Measurements from ENCODE around the gene WNT5A.
A peak's percentile ranks its signal among the peaks of the same experiment; 100 is the strongest.

The WNT5A gene

GRCh38 chr3:55494976-55495375 lies 7.9 kb upstream of the WNT5A start:
- TF ChIP-seq CTCF (conservative IDR thresholded peaks at IDR 0.05; ENCODE audit: low read depth, low read length): no peak
- H3K4me3 ChIP-seq (ENCODE audit: low read depth, low read length): no peak overlapping the region
- no peak for DNase-seq (ENCODE audit: low read depth)

- no peak for DNase-seq (ENCODE audit: low read depth)
- H3K4me3 ChIP-seq (ENCODE audit: low read depth, low read length): no peak overlapping the region
- TF ChIP-seq CTCF (conservative IDR thresholded peaks at IDR 0.05; ENCODE audit: low read depth, low read length): no peak
These were observed 5.9 kb upstream of the WNT5A start for GRCh38 chr3:55492976-55493375.

GRCh38 chr3:55491296-55491816 lies 4.2 kb upstream of the WNT5A start:
- TF ChIP-seq CTCF (conservative IDR thresholded peaks at IDR 0.05; ENCODE audit: low read depth, low read length): no peak
- peak; percentile 66 for DNase-seq (ENCODE audit: low read depth)
- H3K4me3 ChIP-seq (ENCODE audit: low read depth, low read length): no peak overlapping the region

- DNase-seq (ENCODE audit: low read depth): no peak
- no peak for TF ChIP-seq CTCF (conservative IDR thresholded peaks at IDR 0.05; ENCODE audit: low read depth, low read length)
- H3K4me3 ChIP-seq (ENCODE audit: low read depth, low read length): no peak overlapping the region
These were observed 3.3 kb upstream of the WNT5A start for GRCh38 chr3:55490276-55490913.

GRCh38 chr3:55489798-55490132 lies 2.7 kb upstream of the WNT5A start:
- DNase-seq (ENCODE audit: low read depth): no peak
- TF ChIP-seq CTCF (conservative IDR thresholded peaks at IDR 0.05; ENCODE audit: low read depth, low read length): no peak
- no peak overlapping the region for H3K4me3 ChIP-seq (ENCODE audit: low read depth, low read length)

- DNase-seq (ENCODE audit: low read depth): peak; percentile 90
- TF ChIP-seq CTCF (conservative IDR thresholded peaks at IDR 0.05; ENCODE audit: low read depth, low read length): no peak
- H3K4me3 ChIP-seq (ENCODE audit: low read depth, low read length): peak overlapping the region; percentile 70
These were observed 1.4 kb upstream of the WNT5A start for GRCh38 chr3:55488398-55489055.

Data from choroid plexus epithelial cell (primary cell).